Gastroesophageal sphincter (tissue), 4 donors: ENCODE results near the gene KLRC2. TPM values are rescaled to one million over a fixed set of nuclear protein-coding genes. Genes with fewer than 3 reads are reported as not detected.
"Not testable (repeated sequence)": the region's sequence is repeated elsewhere in the genome, so short reads cannot be mapped to it uniquely, and the experiment has no call there.

Source experiments
- ATAC-seq: fragments of 150-250 bp; one replicate; pipeline ENCODE4 v1.9.1; 2016; ENCODE audit warnings: mild to moderate bottlenecking, moderate library complexity
- H3K27ac ChIP-seq, 4 donors: fragments of 200-600 bp; sonication (generic) in 3 of 4; 1 replicate in 3 of 4; 2 replicates in 1 of 4; pipeline ENCODE4 v1.5.1; 2016 to 2019
- H3K27me3 ChIP-seq: fragments of 200-600 bp; sonication (generic); one replicate; pipeline ENCODE4 v1.5.1; 2019
- H3K36me3 ChIP-seq, 2 donors: fragments of 200-600 bp; sonication (generic); one replicate each; pipeline ENCODE4 v1.5.1; 2019; ENCODE audit warnings: control low read depth in 1 of 2
- H3K4me1 ChIP-seq, 3 donors: fragments of 200-600 bp; sonication (generic); 1 replicate in 2 of 3; 2 replicates in 1 of 3; pipeline ENCODE4 v1.5.1; 2016 to 2019; ENCODE audit warnings: control low read depth in 2 of 3
- H3K4me3 ChIP-seq, 2 donors: fragments of 200-600 bp; sonication (generic); one replicate each; pipeline ENCODE4 v1.5.1; 2019; ENCODE audit warnings: mild to moderate bottlenecking in 1 of 2, moderate library complexity in 1 of 2
- H3K9me3 ChIP-seq, 3 donors: fragments of 200-600 bp; sonication (generic); one replicate each; pipeline ENCODE4 v1.5.1; 2017 to 2019; ENCODE audit warnings: control low read depth in 2 of 3
- CTCF ChIP-seq, 4 experiments: fragments of 200-600 bp in 2 of 4; fragments of 450-650 bp in 2 of 4; sonication (generic) in 1 of 4; IDR thresholded peaks; one replicate each; pipeline ENCODE4 v1.5.1; 2017 to 2019; ENCODE audit warnings: antibody characterized with exemption in 4 of 4, mild to moderate bottlenecking in 2 of 4, moderate library complexity in 2 of 4
- EP300 ChIP-seq: sonication (generic); formaldehyde crosslinking; IDR thresholded peaks from one replicate; pipeline ENCODE4 v1.6.1; 2017; ENCODE audit warnings: antibody characterized with exemption, mild to moderate bottlenecking
- POLR2A ChIP-seq, 2 donors: fragments of 450-650 bp; IDR thresholded peaks; one replicate each; pipeline ENCODE4 v1.6.1; 2017; ENCODE audit warnings: antibody characterized with exemption in 2 of 2, mild to moderate bottlenecking in 2 of 2, moderate library complexity in 1 of 2
- POLR2AphosphoS5 ChIP-seq: sonication (generic); formaldehyde crosslinking; IDR thresholded peaks from one replicate; pipeline ENCODE4 v1.6.1; 2017; ENCODE audit warnings: antibody characterized with exemption
- WGBS, 2 donors: methylation state at CpG; one replicate each; pipeline ENCODE4 v1.1.5; 2018; ENCODE audit warnings: low coverage in 1 of 2; 5-methylcytosine and 5-hydroxymethylcytosine counted together
- total RNA-seq, 4 donors: library from RNA; depleted of rRNA; stranded (reverse); fragments of >200 nt; gene quantifications; one replicate each; pipeline ENCODE4 v1.1.0, GENCODE V29; 2016

The KLRC2 gene
- total RNA-seq, 4 donors from 2014 or later = 0.40 TPM; not detected in 3

DNA sequence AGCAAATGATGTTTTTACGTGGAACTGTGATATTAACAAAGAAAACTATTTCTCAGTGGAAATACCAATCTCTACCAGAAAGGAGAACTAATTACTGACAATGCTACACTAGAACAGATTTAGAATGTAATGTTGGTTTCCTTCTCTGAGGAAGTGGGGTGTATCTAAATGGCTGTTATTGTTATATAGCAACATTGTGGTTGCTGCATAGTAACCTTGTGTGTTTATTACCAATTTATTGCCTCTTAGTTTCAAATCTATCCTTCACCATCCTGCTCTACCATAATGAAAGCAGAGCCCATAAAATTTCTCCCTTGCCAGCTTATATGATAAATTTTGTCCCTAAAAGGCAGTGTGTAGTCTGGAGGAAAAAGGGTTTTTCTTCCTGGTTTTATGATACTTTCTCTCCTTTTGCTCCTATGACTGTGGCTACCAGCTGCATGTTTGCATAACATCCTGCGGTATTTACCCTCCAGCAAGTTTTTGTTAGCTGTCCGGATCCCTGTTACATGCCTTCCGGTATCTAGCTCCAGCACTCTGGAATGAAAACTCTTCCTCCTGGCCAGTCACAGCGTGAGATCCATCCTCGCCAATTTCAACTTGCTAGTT lies 40.3 kb downstream of the KLRC2 start:
- Histone ChIP-seq H3K27ac (peak overlapping the region; percentile 45 to 66 (median 61)), H3K27me3 (no peaks in the 10 kb centered on the region), H3K4me1 (peaks cover 0 to 27% (median 4%) of the 10 kb centered on the region in 3 donors), H3K36me3 (no peaks in the 10 kb centered on the region), H3K4me3 (no peak overlapping the region), H3K9me3 (no peaks in the 10 kb centered on the region)
- whole genome bisulfite sequencing, 2 donors = 19 to 24% methylated on average over 6 of the region's 6 CpGs
- no peak for TF ChIP-seq CTCF (IDR thresholded peaks at IDR 0.05)
- TF ChIP-seq EP300 = no peak
- TF ChIP-seq POLR2A (IDR thresholded peaks at IDR 0.05) = no peak
- ATAC-seq = peak; percentile 89

DNA sequence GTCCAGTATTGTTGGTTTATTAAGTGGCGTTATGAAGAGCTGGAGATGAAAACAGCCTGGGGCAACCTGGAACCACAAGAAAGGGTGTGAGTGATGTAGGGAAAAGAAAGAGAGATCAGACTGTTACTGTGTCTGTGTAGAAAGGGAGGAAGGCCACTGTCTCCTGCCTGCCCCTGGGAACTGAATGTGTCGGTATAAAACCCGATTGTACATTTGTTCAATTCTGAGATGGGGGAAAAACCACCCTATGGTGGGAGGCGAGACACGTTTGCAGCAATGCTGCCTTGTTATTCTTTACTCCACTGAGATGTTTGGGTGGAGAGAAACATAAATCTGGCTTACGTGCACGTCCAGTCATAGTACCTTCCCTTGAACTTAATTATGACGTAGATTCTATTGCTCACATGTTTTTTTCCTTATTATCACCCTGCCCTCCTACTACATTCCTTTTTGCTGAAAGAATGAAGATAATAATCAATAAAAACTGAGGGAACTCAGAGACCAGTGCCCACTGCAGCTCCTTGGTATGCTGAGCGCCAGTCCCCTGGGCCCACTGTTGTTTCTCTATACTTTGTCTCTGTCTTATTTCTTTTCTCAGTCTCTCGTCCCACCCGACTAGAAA lies 41.2 kb downstream of the KLRC2 start:
- 88 to 96% methylated on average over 3 to 8 of the region's 11 CpGs for WGBS, 2 donors
- peaks cover 0 to 27% (median 4%) of the 10 kb centered on the region in 3 donors for H3K4me1 ChIP-seq
- H3K4me3 ChIP-seq, H3K9me3 ChIP-seq, ATAC-seq, H3K36me3 ChIP-seq, H3K27me3 ChIP-seq: not testable (repeated sequence)
- peak overlapping the region in 3 of 4 donors; percentile 45 to 66 (median 59) for H3K27ac ChIP-seq

GRCh38 chr12:10393291-10393690 lies 42.5 kb downstream of the KLRC2 start:
- TF ChIP-seq EP300 (no peak), CTCF (IDR thresholded peaks at IDR 0.05) (no peak), POLR2A (IDR thresholded peaks at IDR 0.05) (no peak), POLR2AphosphoS5 (no peak)
- no peak overlapping the region for H3K4me3 ChIP-seq
- no peaks in the 10 kb centered on the region for H3K9me3 ChIP-seq
- H3K4me1 ChIP-seq = peaks cover 0 to 27% (median 4%) of the 10 kb centered on the region in 3 donors
- no peaks in the 10 kb centered on the region for H3K36me3 ChIP-seq
- WGBS, 2 donors = 51 to 54% methylated on average over 3 of the region's 3 CpGs
- ATAC-seq = no peak
- no peak overlapping the region for H3K27ac ChIP-seq
- no peaks in the 10 kb centered on the region for H3K27me3 ChIP-seq

GRCh38 chr12:10392394-10392930 lies 43.3 kb downstream of the KLRC2 start:
- 32 to 34% methylated on average over 7 of the region's 7 CpGs for WGBS, 2 donors
- ATAC-seq = peak; percentile 79
- Histone ChIP-seq H3K4me1 (peaks cover 0 to 27% (median 4%) of the 10 kb centered on the region in 3 donors), H3K27ac (peak overlapping the region in 1 of 4 donors; percentile 3), H3K4me3 (no peak overlapping the region), H3K9me3 (no peaks in the 10 kb centered on the region), H3K27me3 (no peaks in the 10 kb centered on the region), H3K36me3 (no peaks in the 10 kb centered on the region)
- TF ChIP-seq POLR2A (IDR thresholded peaks at IDR 0.05) = no peak
- TF ChIP-seq POLR2AphosphoS5 = peak; percentile 74
- no peak for TF ChIP-seq CTCF (IDR thresholded peaks at IDR 0.05)
- TF ChIP-seq EP300 = no peak

GRCh38 chr12:10390991-10391390 lies 44.8 kb downstream of the KLRC2 start:
- WGBS, 2 donors = 91 to 93% methylated on average over 3 to 5 of the region's 7 CpGs
- H3K36me3 ChIP-seq, ATAC-seq, H3K27me3 ChIP-seq, H3K27ac ChIP-seq, H3K4me3 ChIP-seq, H3K9me3 ChIP-seq: not testable (repeated sequence)
- H3K4me1 ChIP-seq = peaks cover 0 to 24% (median 4%) of the 10 kb centered on the region in 3 donors

DNA sequence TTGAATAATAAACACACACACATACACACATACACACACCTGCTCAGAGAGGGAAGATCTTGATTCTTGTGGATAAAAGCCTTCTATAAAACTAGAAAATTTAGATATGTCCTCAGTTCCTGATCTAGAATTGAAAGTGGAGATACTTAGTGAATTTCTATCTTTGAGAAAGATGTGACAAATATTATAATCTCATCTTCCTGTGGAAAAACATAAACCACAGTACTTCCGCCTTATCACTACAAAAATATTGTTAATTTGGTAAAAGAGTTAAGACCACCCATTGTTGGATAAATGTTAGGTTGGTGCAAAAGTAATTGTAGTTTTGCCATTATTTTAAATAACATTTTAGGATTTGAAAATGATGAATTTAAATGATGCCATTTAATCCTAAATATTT lies 45.9 kb downstream of the KLRC2 start, which contains the start of gene KLRK1:
TSS of gene KLRK1 (minus strand) at position 138 of the 400 bp plus-strand sequence. CDS start 1,231 bp downstream, outside the sequence.
- Histone ChIP-seq H3K4me3 (no peak within 1 kb of the TSS), H3K4me1 (peaks cover 0 to 14% (median 4%) of the 10 kb centered on the region in 3 donors), H3K27ac (no peak within 1 kb of the TSS), H3K9me3 (no peaks in the 10 kb centered on the region), H3K36me3 (no peaks in the 10 kb centered on the region), H3K27me3 (no peaks in the 10 kb centered on the region)
- no peak for ATAC-seq
- WGBS, 2 donors = 67 to 100% methylated on average over 1 of the region's 1 CpG
- no peak for TF ChIP-seq POLR2A (IDR thresholded peaks at IDR 0.05)
